Activated T-helper 9 cell treated with anti-CD3 and anti-CD28 coated beads, Interleukin-2, amount 50 U/mL, for 16 hours (primary cell): ENCODE results near the gene IRF4.
"Not testable (repeated sequence)": the region's sequence is repeated elsewhere in the genome, so short reads cannot be mapped to it uniquely, and the experiment has no call there.

Source experiments
- DNase-seq: peaks from one replicate; pipeline ENCODE4 v3.0.0-alpha.2; 2020; ENCODE audit warnings: low read depth

The IRF4 gene

DNA sequence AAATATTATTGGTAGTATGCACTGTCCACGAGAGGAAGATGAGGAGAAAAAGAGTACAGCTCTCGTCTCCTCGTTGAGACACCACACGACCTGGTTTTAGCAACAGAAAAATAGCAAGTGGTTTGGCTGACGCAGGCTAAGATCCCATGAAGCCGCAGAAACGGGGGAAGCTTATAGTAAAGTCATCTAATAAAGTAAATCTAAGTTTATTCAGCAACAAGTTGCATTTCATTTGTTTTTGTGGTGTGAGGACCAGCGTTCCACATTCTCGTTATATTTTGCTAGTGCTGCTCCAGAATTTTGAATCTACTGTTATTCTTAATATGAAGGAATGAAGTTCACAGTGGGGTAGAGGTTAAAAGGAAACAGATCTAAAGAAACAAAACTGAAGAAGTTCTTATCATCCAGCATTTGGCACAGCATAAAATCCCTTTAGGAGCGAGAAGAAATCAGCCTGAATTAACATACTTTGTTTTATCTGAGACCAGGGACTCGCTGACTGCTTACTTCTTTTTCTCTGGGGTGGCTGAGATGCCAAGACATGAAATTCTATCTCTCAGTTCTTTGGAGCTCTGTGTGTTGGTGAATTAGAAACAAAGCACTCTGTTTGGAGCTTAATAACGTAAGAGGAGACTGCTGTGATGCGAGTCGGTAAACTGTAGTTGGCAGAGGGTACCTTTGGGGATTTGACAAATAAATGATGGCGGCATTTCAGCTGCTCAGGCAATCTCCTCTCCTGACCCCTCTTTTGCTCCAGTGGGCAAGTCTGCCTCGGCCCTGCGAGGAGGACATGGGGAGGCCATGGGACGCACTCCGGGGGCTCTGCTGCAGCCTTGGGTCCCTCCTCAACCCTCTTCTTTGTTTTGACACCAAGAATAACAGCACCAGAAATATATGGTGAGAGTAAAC is 24.9 kb upstream of the IRF4 start:
- DNase-seq, result no peak

DNA sequence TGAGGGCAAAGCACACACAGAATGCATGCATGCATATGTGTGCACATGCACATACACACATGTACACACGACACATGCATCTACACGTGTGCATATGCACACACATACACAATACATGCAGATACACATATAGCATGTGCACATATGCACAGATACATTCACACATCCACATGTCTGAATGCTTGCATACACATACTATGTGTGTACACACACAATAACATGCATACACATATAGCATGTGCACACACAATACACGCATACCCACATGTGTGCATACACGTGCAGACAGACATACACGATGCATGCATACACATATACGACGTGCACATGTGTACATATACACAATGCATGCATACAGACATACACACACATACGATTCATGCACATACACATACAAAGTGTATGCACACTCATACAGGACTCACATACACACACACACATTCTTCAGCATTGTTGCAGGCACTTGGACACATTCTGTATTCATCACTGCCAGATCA is 24.2 kb upstream of the IRF4 start:
- DNase-seq, result no peak

DNA sequence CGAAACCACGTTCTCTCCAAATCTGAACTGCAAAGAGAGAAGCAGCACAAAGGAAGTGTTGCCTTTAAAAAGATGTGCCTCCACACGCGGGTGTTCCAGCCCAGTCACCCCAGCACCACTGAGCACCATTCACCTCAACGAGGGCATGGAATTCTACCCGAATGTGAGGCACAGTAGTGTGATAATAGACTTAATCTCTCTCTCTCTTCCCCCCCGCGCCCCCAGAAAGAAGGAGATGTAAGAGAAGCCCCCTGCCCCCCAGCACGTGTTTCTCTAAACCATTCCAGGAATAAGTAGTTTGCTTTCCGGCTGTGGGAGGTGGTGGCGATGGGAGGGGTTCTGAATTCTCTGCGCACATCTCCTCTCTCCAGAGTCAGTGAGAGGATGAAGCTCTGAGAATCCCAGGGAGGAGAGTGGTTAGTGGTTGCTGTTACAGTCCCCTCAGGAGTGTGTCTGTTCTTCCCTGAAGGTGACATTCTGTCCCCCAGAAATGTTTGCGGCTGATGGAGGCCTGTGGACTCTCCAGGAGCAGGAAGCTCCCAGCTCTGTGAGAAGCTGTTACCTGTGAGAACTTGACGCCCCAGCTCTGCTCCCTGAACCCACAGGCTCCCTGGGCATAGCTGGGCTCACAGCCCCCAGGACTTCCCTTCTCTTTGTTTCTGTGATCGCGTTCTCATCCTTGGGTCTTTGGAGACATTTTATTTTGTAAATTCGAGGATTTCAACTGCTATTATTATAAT is 23.5 kb upstream of the IRF4 start:
- DNase-seq, result no peak

DNA sequence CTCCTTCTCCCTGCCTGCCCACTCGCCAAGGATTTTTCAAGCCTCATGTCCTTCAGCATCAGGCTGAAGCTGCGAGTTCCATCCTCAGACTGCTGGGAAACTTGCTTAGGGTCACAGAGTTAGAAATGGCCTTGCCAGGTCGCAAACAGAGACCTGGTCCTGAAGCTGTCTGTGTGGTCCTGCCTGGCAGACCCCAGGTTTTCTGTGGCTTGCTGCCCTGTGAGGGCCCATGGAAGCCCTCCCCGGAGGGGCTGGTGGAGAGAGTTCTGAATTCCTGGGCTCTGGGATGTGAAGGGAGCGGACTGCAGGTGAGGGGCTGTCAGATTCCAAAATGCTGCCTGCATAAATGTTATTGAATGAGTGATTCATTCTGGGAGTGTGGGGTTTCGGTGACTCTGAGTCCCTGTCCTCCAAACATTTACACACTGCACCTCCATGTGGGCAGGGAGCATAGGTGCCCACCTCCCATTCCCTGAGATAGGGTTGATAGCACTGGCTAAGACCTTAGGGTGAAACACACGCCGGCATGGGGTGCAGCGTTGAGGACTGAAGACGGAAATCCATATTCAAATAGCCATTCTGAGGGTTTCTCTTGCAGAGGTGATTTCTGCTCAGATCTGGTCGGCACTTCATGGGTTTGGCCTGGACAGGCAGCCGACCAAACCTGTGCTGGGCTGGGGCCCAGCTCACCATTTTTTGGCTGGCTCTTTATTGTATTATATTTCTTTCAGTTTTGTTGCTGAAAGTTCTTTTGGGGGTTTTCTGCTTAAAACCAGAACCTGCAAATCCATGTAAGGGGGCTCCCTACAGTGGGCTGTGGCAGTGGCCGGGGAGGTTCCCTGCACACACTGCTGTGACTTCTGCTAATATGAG is 21.8 kb upstream of the IRF4 start:
- no peak for DNase-seq

DNA sequence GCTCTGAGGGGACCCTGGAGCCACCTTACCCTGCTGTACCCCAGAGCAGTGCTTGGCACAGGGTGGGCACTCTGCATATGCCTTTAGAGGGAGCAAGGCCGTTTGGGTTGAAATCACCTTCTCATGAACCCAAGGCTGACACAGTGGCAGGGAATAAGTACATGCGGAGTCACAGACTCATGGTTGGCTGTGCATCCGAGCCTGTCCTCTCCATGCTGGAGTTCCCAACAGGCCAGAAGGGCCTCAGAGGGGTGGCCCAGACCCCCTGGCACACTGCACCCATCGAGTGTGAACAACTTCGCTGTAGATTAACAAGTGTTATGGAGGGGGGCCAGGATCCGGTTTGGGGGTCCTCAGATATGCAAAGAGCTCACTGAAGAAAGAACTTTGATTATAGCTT is 21.0 kb upstream of the IRF4 start:
- no peak for DNase-seq

DNA sequence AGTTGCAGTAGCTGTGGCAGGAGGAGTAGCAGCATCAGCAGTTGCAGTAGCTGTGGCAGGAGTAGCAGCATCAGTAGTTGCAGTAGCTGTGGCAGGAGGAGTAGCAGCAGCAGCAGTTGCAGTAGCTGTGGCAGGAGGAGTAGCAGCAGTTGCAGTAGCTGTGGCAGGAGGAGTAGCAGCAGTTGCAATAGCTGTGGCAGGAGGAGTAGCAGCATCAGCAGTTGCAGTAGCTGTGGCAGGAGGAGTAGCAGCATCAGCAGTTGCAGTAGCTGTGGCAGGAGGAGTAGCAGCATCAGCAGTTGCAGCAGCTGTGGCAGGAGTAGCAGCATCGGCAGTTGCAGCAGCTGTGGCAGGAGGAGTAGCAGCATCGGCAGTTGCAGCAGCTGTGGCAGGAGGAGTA is 19.7 kb upstream of the IRF4 start:
- DNase-seq, result not testable (repeated sequence)

DNA sequence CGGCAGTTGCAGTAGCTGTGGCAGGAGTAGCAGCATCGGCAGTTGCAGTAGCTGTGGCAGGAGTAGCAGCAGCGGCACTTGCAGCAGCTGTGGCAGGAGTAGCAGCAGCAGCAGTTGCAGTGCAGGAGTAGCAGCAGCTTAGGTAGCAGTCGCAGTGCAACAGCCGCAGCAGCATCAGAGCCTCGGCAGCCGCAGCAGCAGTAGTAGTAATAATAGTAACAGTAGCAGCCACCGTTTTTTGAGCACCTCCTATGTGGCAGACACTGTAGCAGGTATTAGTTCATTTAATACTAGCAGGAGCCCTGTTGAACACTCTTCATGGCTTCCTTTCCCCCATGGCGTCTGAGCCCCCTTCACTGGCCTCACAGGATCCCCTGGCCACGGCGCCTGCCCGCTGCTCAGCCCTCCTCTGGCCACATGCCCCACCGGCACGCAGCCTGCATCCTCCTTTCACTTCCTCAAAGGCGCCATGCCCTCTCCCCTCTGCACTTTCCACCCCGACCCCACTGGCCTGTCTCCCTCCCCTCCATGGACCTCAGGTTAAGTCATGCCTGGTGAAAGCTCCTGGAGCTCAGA is 19.1 kb upstream of the IRF4 start:
- DNase-seq, result no peak

DNA sequence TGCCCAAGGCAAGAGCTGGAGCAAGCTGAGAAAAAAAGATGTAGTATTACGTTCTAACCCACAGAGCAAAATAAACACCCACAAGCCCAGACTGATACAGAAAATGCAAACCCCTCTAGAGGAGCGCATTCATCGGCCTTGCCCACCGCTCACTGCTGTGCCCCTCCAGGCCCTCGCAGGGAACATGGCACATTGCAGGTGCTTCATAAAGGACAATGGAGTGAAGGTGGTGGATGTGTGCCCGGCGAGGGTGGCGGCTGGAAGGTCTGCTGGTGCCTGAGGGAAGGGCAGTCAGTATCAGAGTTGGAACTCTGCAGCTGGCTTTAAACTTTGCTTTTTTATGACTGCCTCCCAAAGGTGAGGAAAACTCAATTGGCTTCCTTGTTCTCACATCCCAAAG is 18.5 kb upstream of the IRF4 start:
- no peak for DNase-seq

DNA sequence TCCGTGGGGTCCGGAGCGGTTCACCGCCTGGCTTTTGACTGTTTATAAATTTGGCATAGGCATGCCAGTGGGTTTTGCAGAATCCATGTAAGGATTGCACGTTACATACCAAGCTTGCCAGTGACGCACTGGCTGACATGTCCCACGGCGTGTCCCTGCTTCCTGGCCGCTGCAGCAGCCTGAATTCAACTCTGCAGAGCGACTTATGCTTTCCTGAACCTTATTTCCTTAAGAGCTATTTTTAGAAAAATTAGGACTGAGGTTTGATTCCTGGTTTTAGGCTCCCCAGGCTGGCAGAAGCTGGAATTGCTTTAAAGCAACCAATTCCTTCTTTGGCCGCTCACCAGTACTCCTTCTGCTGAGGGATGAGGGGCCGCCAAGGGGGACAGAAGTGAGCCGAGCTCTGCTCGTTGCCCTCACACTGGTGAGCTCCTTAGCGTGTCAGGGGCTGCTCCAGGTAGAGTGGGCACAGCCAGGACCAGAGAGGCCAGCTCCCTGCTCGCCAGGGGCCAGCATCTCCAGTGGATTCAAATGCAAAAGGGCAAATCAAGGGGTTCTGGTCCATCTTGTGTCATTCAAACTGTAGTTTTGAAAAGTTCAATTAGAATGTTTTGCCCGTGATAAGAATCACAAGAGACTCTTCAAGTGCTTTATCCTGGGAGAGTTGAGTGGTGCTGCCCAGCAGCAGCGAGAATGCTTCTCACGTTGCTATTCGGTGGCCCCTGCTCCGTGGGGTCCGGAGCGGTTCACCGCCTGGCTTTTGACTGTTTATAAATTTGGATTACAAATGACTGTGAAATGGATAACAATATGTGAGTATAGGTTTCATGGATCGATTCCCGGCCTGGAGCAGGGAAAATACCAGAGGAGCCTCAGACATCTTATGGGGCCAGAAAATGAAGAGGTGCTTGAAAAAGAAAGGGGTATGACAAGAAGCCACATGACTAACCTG is 17.5 kb upstream of the IRF4 start:
- no peak for DNase-seq

DNA sequence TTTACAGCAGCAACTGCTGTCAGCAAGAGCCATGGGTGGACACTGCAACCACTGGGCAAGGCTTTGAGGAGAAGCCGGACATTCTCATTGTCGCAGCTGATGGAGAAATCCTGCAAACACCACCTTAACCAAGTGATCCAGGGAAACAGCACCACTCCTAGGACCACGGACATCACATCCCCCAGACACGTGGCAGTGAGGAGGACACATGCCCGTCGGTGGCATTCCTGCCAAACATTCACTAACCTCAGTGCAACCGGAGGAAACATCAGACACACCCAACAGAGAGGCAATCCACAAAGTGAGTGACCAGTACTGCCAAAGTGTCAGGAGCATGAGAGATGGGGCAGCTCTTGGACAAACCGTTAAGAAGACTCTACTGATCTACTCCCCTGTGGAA is 16.6 kb upstream of the IRF4 start:
- DNase-seq, result no peak

DNA sequence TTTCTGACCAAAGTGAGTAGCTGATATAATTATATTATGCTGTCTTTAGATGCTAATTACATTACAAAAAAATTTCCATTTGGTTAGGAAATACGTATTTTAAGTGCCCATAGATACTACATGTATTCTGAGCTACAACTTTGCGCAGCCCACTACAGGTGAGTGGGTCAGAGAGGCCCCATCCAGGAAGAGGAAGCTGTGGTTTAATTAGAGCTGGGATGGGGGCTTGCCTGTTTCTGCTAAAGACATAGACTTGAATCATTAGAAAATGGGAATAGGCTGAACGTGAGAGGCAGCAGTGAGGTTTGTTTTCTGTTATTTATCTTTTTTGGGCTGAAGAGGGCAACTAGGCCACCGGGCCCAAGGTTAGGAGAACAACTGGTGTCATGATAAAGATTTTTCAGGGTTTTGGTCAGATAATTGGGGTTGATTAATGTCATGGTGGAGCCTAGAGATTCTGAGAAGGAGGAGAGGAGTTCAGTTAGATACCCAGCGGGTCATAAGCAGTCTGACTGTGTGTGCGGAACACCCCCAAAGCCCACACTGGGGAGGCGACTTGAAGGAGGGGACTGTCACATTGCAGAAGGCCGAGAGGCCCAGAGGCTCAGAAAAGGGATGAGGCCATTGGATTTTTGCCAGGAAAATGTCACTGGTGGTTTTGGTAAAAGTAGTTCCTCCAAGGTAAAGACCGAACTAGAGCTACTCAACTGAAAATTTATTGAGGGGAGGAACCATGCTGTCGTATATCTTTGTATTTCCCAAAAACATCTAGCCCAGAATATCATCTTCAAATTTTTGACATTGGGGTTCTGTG is 14.5 kb upstream of the IRF4 start:
- DNase-seq, result no peak

DNA sequence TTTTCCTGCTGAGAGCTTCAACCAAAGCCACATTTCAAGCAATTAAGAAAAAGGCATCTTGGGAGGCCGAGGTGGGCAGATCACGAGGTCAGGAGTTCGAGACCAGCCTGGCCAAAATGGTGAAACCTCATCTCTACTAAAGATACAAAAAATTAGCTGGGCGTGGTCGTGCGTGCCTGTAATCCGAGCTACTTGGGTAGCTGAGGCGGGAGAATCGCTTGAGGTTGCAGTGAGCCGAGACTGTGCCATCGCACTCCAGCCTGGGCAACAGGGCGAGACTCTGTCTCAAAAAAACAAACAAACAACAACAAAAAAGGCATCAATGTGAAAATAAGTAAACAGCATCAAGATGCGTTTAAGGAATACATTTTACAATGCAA is 13.9 kb upstream of the IRF4 start:
- DNase-seq, result not testable (repeated sequence)

DNA sequence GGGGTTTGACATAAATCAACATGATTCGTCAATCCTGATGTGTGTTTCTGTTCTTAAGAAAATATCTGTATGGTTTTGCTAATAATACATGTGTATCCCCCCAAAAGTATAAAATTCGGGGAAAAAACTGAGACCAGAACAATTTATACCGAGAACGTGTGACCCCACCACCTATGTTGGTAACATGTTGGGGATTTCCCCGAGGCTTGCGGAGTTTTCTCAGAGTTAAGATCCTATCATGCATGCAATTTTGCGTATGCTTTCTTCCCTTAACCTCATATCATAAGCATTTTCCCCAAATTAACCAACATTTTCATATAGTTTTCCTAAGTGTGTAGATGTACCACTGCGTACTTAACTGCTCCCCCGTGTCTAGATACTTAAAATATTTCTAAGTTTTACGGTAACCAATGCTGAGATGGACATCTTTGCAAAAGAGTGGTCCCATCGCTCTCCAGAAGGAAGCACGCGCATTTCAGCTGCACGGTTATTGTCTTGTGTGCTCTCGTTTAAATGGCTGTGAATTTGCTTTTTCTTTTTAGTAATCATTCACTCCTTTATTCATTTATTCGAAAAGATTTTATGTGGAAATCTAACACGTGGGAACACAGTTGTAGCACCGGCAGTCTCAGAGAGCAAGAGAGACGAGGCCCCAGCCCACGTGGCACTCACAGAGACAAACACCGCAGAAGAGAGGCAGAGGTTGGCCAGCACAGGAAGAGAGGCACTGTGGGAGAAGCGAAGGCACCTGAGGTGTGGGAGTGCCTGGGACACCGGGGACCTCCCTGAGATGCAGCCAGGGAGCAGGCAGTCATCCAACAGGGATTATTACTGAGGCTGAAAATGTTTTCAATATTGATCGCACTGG is 13.2 kb upstream of the IRF4 start:
- DNase-seq, result no peak

DNA sequence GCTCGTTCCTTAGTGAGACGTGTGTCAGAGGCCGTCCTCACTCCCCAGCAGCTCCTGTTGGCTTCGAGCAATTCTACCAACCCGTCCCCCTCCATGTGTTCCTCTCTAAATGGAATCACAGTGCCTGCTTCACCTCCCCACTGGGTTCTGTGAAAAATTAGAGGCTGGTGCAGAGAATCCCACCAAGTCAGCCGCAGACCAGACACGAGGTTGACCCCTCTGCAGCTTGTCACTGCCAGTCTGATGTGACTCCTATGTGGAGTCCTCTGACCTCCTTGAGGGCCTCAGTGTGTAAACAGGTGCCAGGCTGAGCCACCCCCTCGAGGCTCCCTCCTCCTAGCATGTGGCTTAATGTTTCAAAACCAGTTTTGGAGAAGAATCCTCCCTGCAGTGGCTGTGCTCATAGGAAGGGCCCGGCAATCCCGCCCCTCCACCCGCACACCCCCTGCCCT is 12.6 kb upstream of the IRF4 start:
- DNase-seq, result no peak

DNA sequence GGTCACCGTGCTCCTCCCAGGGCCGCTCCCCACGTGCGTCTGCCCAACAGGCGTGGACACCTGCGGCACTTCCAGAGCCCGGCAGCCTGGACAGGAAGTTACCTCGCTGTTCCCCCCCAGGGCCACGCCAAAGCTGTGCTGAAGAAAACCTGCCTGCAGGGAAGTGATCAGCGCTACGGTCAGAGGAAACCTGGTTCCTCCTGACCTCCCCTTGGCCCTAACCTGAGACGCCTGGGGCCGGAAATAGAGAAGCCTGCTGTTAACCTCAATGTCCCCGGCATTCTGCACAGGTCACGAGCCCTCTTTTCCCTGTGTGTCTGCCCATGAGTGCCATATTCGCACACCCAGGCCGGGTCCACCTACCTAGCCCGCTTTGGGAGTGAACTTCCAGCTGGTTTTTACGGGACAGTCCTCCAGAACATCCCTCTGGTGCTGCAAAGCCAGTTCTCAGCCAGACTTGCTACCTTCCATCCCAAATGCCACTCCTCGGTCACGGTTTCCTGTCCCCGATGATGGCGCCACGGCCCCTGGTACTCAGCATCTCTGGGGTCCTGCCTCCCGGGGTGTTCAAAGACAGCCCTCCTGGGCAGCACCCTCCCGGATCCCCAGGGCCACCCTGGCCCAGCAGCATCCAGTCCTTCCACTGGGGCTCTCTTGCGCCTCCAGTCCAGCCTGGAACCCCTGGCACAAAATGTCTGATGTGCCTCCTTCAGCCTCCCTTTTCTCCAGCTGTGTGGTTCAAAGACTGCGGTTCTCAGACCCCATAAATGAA is 12.0 kb upstream of the IRF4 start:
- DNase-seq, result no peak

DNA sequence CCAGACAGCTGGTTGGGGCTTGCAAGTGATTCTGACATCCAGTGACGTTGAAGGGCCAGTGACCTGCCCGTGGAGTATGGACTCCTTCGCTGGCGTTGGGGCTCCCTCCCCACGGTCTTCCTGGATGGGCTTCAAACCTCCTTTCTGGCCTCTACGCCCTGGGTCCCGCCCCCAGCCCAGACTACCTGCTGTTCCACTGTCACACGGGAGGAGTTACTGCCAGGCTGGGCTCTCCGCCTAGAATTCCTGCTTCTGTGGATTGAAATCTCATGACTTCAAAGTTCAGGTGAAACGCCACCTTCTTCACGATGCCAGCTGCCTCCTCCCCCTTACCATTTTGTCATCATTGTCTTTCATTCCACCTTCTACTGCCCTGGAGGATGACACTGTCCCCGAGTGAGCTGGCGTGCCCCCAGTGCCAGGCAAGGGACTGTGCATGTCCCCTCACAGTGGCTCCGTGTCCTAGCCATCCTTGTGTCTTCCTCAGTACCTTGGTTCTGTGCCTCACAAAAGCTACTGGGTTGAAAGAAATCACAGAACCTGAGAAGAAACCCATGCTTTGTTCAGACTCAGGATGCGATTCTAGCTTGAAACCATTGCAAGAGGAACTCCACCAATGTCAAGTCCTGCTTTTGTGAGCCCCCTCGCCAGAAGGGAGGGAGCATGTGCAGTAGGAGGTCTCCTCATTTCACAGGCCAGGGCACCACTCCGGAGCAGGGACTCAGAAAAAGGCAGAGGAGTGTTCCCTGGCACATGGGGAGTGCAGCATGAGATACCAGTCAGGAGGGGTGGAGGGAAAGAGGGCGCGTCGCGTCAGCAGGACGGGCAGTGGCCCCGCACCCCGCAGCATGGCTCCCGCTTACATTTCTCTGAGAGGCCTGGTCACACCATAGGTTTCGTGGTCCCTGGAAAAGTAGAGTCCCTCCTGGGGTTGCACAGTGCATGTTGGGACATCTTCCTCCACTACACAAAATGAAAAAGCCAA is 11.0 kb upstream of the IRF4 start:
- DNase-seq, result no peak
